ENCODE measurements around the gene ARMS2. TPM values are rescaled to one million over a fixed set of nuclear protein-coding genes. Genes with fewer than 3 reads are reported as not detected.

The ARMS2 gene
- total RNA-seq, 1 donor: not detected

GRCh38 chr10:122427280-122427679 lies 27.2 kb upstream of the ARMS2 start:
- DNase-seq (ENCODE audit: insufficient read length, low spot score, missing footprints): no peak
- Histone ChIP-seq H3K79me2 (ENCODE audit: insufficient read depth, low read length) (no peaks in the 10 kb centered on the region), H3K4me3 (ENCODE audit: insufficient read depth, low read length) (no peak overlapping the region), H3K9me3 (ENCODE audit: low read depth, low read length) (no peaks in the 10 kb centered on the region), H3K4me2 (ENCODE audit: insufficient read depth, low read length) (no peak overlapping the region), H3K36me3 (ENCODE audit: insufficient read depth, low read length) (peaks cover 4% of the 10 kb centered on the region), H3K4me1 (ENCODE audit: insufficient read depth, low read length) (no peaks in the 10 kb centered on the region), H3K27ac (ENCODE audit: low read depth, low read length) (no peak overlapping the region), H4K20me1 (ENCODE audit: insufficient read depth, low read length) (no peaks in the 10 kb centered on the region), H2AFZ (ENCODE audit: low read length) (no peak overlapping the region), H3K27me3 (ENCODE audit: insufficient read depth, low read length) (no peaks in the 10 kb centered on the region)
- TF ChIP-seq CTCF (IDR thresholded peaks at IDR 0.05; ENCODE audit: extremely low read depth, low read depth, low read length): no peak

GRCh38 chr10:122435212-122435827 lies 19.1 kb upstream of the ARMS2 start:
- TF ChIP-seq CTCF (IDR thresholded peaks at IDR 0.05; ENCODE audit: extremely low read depth, low read depth, low read length): peak; percentile 58
- no peak overlapping the region for H3K4me3 ChIP-seq (ENCODE audit: insufficient read depth, low read length)
- H3K9me3 ChIP-seq (ENCODE audit: low read depth, low read length): no peaks in the 10 kb centered on the region

GRCh38 chr10:122441961-122442360 lies 12.5 kb upstream of the ARMS2 start:
- peak overlapping the region; percentile 44 for H3K4me2 ChIP-seq (ENCODE audit: insufficient read depth, low read length)
- H3K79me2 ChIP-seq (ENCODE audit: insufficient read depth, low read length): no peaks in the 10 kb centered on the region
- H4K20me1 ChIP-seq (ENCODE audit: insufficient read depth, low read length): no peaks in the 10 kb centered on the region
- H3K27ac ChIP-seq (ENCODE audit: low read depth, low read length): no peak overlapping the region
- no peak for TF ChIP-seq CTCF (IDR thresholded peaks at IDR 0.05; ENCODE audit: extremely low read depth, low read depth, low read length)
- peaks cover 13% of the 10 kb centered on the region for H3K4me1 ChIP-seq (ENCODE audit: insufficient read depth, low read length)
- no peaks in the 10 kb centered on the region for H3K36me3 ChIP-seq (ENCODE audit: insufficient read depth, low read length)
- no peak overlapping the region for H3K4me3 ChIP-seq (ENCODE audit: insufficient read depth, low read length)
- H2AFZ ChIP-seq (ENCODE audit: low read length): no peak overlapping the region
- H3K27me3 ChIP-seq (ENCODE audit: insufficient read depth, low read length): no peaks in the 10 kb centered on the region
- DNase-seq (ENCODE audit: insufficient read length, low spot score, missing footprints): no peak
- no peaks in the 10 kb centered on the region for H3K9me3 ChIP-seq (ENCODE audit: low read depth, low read length)

More at GRCh38 chr10:122435212-122435827, 19.1 kb upstream of the ARMS2 start:
- Histone ChIP-seq H3K4me2 (ENCODE audit: insufficient read depth, low read length) (no peak overlapping the region), H3K27ac (ENCODE audit: low read depth, low read length) (no peak overlapping the region), H2AFZ (ENCODE audit: low read length) (no peak overlapping the region), H4K20me1 (ENCODE audit: insufficient read depth, low read length) (no peaks in the 10 kb centered on the region), H3K36me3 (ENCODE audit: insufficient read depth, low read length) (no peaks in the 10 kb centered on the region), H3K4me1 (ENCODE audit: insufficient read depth, low read length) (no peaks in the 10 kb centered on the region), H3K79me2 (ENCODE audit: insufficient read depth, low read length) (no peaks in the 10 kb centered on the region), H3K27me3 (ENCODE audit: insufficient read depth, low read length) (no peaks in the 10 kb centered on the region)
- no peak for DNase-seq (ENCODE audit: insufficient read length, low spot score, missing footprints)

- peaks cover 13% of the 10 kb centered on the region for H3K4me1 ChIP-seq (ENCODE audit: insufficient read depth, low read length)
- no peak overlapping the region for H3K4me3 ChIP-seq (ENCODE audit: insufficient read depth, low read length)
- peak; percentile 65 for DNase-seq (ENCODE audit: insufficient read length, low spot score, missing footprints)
- H3K36me3 ChIP-seq (ENCODE audit: insufficient read depth, low read length): no peaks in the 10 kb centered on the region
- no peak overlapping the region for H3K4me2 ChIP-seq (ENCODE audit: insufficient read depth, low read length)
- H3K9me3 ChIP-seq (ENCODE audit: low read depth, low read length): no peaks in the 10 kb centered on the region
- no peak for TF ChIP-seq CTCF (IDR thresholded peaks at IDR 0.05; ENCODE audit: extremely low read depth, low read depth, low read length)
- H2AFZ ChIP-seq (ENCODE audit: low read length): peak overlapping the region; percentile 67
- no peaks in the 10 kb centered on the region for H4K20me1 ChIP-seq (ENCODE audit: insufficient read depth, low read length)
- no peak overlapping the region for H3K27ac ChIP-seq (ENCODE audit: low read depth, low read length)
- H3K27me3 ChIP-seq (ENCODE audit: insufficient read depth, low read length): no peaks in the 10 kb centered on the region
- no peaks in the 10 kb centered on the region for H3K79me2 ChIP-seq (ENCODE audit: insufficient read depth, low read length)
Observed at GRCh38 chr10:122445469-122445868, 9.0 kb upstream of the ARMS2 start.
